Measurements from ENCODE around the gene DLD.

The DLD gene

GRCh38 chr7:107964510-107964909 lies 73.5 kb downstream of the DLD start:
- no peaks in the 10 kb centered on the region for H3K36me3 ChIP-seq (ENCODE audit: control insufficient read depth, insufficient read depth, low read length)
- no peak for DNase-seq
- no peak overlapping the region for H3K4me3 ChIP-seq (ENCODE audit: insufficient read depth, low read depth, low read length, poor library complexity, severe bottlenecking)
- H3K27ac ChIP-seq (ENCODE audit: insufficient read depth, low read length, poor library complexity, severe bottlenecking): no peak overlapping the region
- H3K9me3 ChIP-seq (ENCODE audit: control insufficient read depth, low read length): no peaks in the 10 kb centered on the region
- no peaks in the 10 kb centered on the region for H3K4me1 ChIP-seq (ENCODE audit: control insufficient read depth, insufficient read depth, low read length, poor library complexity, severe bottlenecking)
- no peaks in the 10 kb centered on the region for H3K27me3 ChIP-seq (replicated peaks; ENCODE audit: control insufficient read depth, insufficient read depth, low read length, poor library complexity, severe bottlenecking)

- H3K27ac ChIP-seq (ENCODE audit: insufficient read depth, low read length, poor library complexity, severe bottlenecking): no peak overlapping the region
- H3K36me3 ChIP-seq (ENCODE audit: control insufficient read depth, insufficient read depth, low read length): no peaks in the 10 kb centered on the region
- H3K4me3 ChIP-seq (ENCODE audit: insufficient read depth, low read depth, low read length, poor library complexity, severe bottlenecking): no peak overlapping the region
- no peak for DNase-seq
- H3K9me3 ChIP-seq (ENCODE audit: control insufficient read depth, low read length): no peaks in the 10 kb centered on the region
- H3K4me1 ChIP-seq (ENCODE audit: control insufficient read depth, insufficient read depth, low read length, poor library complexity, severe bottlenecking): no peaks in the 10 kb centered on the region
- no peaks in the 10 kb centered on the region for H3K27me3 ChIP-seq (replicated peaks; ENCODE audit: control insufficient read depth, insufficient read depth, low read length, poor library complexity, severe bottlenecking)
Measured at GRCh38 chr7:107966711-107967110, 75.7 kb downstream of the DLD start.

GRCh38 chr7:107967420-107967819 lies 76.4 kb downstream of the DLD start:
- Histone ChIP-seq H3K27me3 (replicated peaks; ENCODE audit: control insufficient read depth, insufficient read depth, low read length, poor library complexity, severe bottlenecking) (no peaks in the 10 kb centered on the region), H3K4me3 (ENCODE audit: insufficient read depth, low read depth, low read length, poor library complexity, severe bottlenecking) (no peak overlapping the region), H3K27ac (ENCODE audit: insufficient read depth, low read length, poor library complexity, severe bottlenecking) (no peak overlapping the region), H3K36me3 (ENCODE audit: control insufficient read depth, insufficient read depth, low read length) (no peaks in the 10 kb centered on the region), H3K9me3 (ENCODE audit: control insufficient read depth, low read length) (no peaks in the 10 kb centered on the region), H3K4me1 (ENCODE audit: control insufficient read depth, insufficient read depth, low read length, poor library complexity, severe bottlenecking) (no peaks in the 10 kb centered on the region)
- DNase-seq: no peak

GRCh38 chr7:107968449-107968848 lies 77.5 kb downstream of the DLD start:
- Histone ChIP-seq H3K4me1 (ENCODE audit: control insufficient read depth, insufficient read depth, low read length, poor library complexity, severe bottlenecking) (no peaks in the 10 kb centered on the region), H3K4me3 (ENCODE audit: insufficient read depth, low read depth, low read length, poor library complexity, severe bottlenecking) (no peak overlapping the region), H3K27me3 (replicated peaks; ENCODE audit: control insufficient read depth, insufficient read depth, low read length, poor library complexity, severe bottlenecking) (no peaks in the 10 kb centered on the region), H3K36me3 (ENCODE audit: control insufficient read depth, insufficient read depth, low read length) (no peaks in the 10 kb centered on the region), H3K27ac (ENCODE audit: insufficient read depth, low read length, poor library complexity, severe bottlenecking) (no peak overlapping the region), H3K9me3 (ENCODE audit: control insufficient read depth, low read length) (no peaks in the 10 kb centered on the region)
- no peak for DNase-seq

- no peaks in the 10 kb centered on the region for H3K27me3 ChIP-seq (replicated peaks; ENCODE audit: control insufficient read depth, insufficient read depth, low read length, poor library complexity, severe bottlenecking)
- H3K36me3 ChIP-seq (ENCODE audit: control insufficient read depth, insufficient read depth, low read length): no peaks in the 10 kb centered on the region
- DNase-seq: no peak
- H3K4me3 ChIP-seq (ENCODE audit: insufficient read depth, low read depth, low read length, poor library complexity, severe bottlenecking): no peak overlapping the region
- no peaks in the 10 kb centered on the region for H3K9me3 ChIP-seq (ENCODE audit: control insufficient read depth, low read length)
- no peak overlapping the region for H3K27ac ChIP-seq (ENCODE audit: insufficient read depth, low read length, poor library complexity, severe bottlenecking)
- H3K4me1 ChIP-seq (ENCODE audit: control insufficient read depth, insufficient read depth, low read length, poor library complexity, severe bottlenecking): no peaks in the 10 kb centered on the region
Measured at GRCh38 chr7:107969856-107970255, 78.9 kb downstream of the DLD start.
